Neural cell (in vitro differentiated cells): ENCODE results near the gene CTNNA2. TPM values are rescaled to one million over a fixed set of nuclear protein-coding genes. Genes with fewer than 3 reads are reported as not detected.
A peak's percentile ranks its signal among the peaks of the same experiment; 100 is the strongest.

Experiments
- H2AFZ ChIP-seq: fragments of 200-600, 300-800 bp; sonication (generic), shearing (Covaris generic); 2 replicates; pipeline ENCODE4 v1.6.0; 2014; ENCODE audit warnings: low read depth, mild to moderate bottlenecking, antibody characterized with exemption, low read length, moderate library complexity
- H3F3A ChIP-seq: fragments of 200-600 bp; shearing (Covaris generic); 2 replicates; pipeline ENCODE4 v1.6.1; 2016; ENCODE audit warnings: mild to moderate bottlenecking, moderate library complexity, mixed read lengths, antibody characterized with exemption, low read length; ENCODE audit not compliant: insufficient read depth, poor library complexity, severe bottlenecking
- H3K27ac ChIP-seq: fragments of 200-600, 300-800 bp; sonication (generic), shearing (Covaris generic); 2 replicates; pipeline ENCODE4 v1.5.1; 2014; ENCODE audit warnings: mild to moderate bottlenecking, low read length, moderate library complexity
- H3K27me3 ChIP-seq: fragments of 300-800, 200-600 bp; sonication (generic), shearing (Covaris generic); 2 replicates; pipeline ENCODE4 v1.6.0; 2014; ENCODE audit warnings: mild to moderate bottlenecking, low read depth, low read length, moderate library complexity; ENCODE audit not compliant: insufficient read depth
- H3K36me3 ChIP-seq: fragments of 300-800, 200-600 bp; sonication (generic), shearing (Covaris generic); 2 replicates; pipeline ENCODE4 v1.5.1; 2014; ENCODE audit warnings: mild to moderate bottlenecking, antibody characterized with exemption, low read length, moderate library complexity; ENCODE audit not compliant: insufficient read depth
- H3K4me2 ChIP-seq: fragments of 300-800, 200-600 bp; sonication (generic), shearing (Covaris generic); 2 replicates; pipeline ENCODE4 v1.6.0; 2014; ENCODE audit warnings: mild to moderate bottlenecking, low read length
- H3K4me3 ChIP-seq: fragments of 300-800, 200-600 bp; sonication (generic), shearing (Covaris generic); 2 replicates; pipeline ENCODE4 v1.5.1; 2014; ENCODE audit warnings: mild to moderate bottlenecking, low read length, moderate library complexity
- H3K79me2 ChIP-seq: fragments of 200-600 bp; shearing (Covaris generic); replicated peaks from 2 replicates; pipeline ENCODE4 v1.6.0; 2014; ENCODE audit warnings: mild to moderate bottlenecking, low read length, moderate library complexity; ENCODE audit not compliant: insufficient read depth
- H3K9ac ChIP-seq: fragments of 300-800, 200-600 bp; sonication (generic), shearing (Covaris generic); 2 replicates; pipeline ENCODE4 v1.6.1; 2016; ENCODE audit warnings: mild to moderate bottlenecking, low read length, mixed read lengths
- H3K9me2 ChIP-seq: fragments of 200-600 bp; shearing (Covaris generic); 2 replicates; pipeline ENCODE4 v1.6.1; 2016; ENCODE audit warnings: mild to moderate bottlenecking, low read length, mixed read lengths; ENCODE audit not compliant: insufficient read depth
- H3K9me3 ChIP-seq: fragments of 200-600, 300-800 bp; sonication (generic), shearing (Covaris generic); 2 replicates; pipeline ENCODE4 v1.6.1; 2016; ENCODE audit warnings: mild to moderate bottlenecking, mixed run types, low read length, moderate library complexity, mixed read lengths
- H4K20me1 ChIP-seq: fragments of 200-600 bp; shearing (Covaris generic); 2 replicates; pipeline ENCODE4 v1.6.1; 2016; ENCODE audit warnings: mild to moderate bottlenecking, mixed run types; ENCODE audit not compliant: insufficient read depth
- CTCF ChIP-seq: fragments of 450-650 bp; IDR thresholded peaks from 2 replicates; pipeline ENCODE4 v1.5.1; 2014; ENCODE audit warnings: antibody characterized with exemption, mild to moderate bottlenecking, moderate library complexity; ENCODE audit not compliant: poor library complexity, severe bottlenecking
- EP300 ChIP-seq: fragments of 450-650 bp; conservative IDR thresholded peaks from 2 replicates; pipeline ENCODE4 v1.6.1; 2014; ENCODE audit warnings: antibody characterized with exemption, mild to moderate bottlenecking, moderate library complexity; ENCODE audit not compliant: poor library complexity, severe bottlenecking
- EZH2 ChIP-seq: fragments of 200-600, 300-800 bp; shearing (Covaris generic), sonication (generic); IDR thresholded peaks from 2 replicates; pipeline ENCODE4 v1.6.1; 2014; ENCODE audit warnings: antibody characterized with exemption, low read length, borderline replicate concordance, mild to moderate bottlenecking; ENCODE audit not compliant: insufficient read depth, poor library complexity, severe bottlenecking
- MXI1 ChIP-seq: fragments of 450-650 bp; conservative IDR thresholded peaks from 2 replicates; pipeline ENCODE4 v1.6.1; 2014; ENCODE audit warnings: antibody characterized with exemption, mild to moderate bottlenecking; ENCODE audit not compliant: poor library complexity, severe bottlenecking
- POLR2AphosphoS5 ChIP-seq: IDR thresholded peaks from 2 replicates; pipeline ENCODE4 v1.6.1; 2012
- RAD21 ChIP-seq: fragments of 450-650 bp; conservative IDR thresholded peaks from 2 replicates; pipeline ENCODE4 v1.6.1; 2014; ENCODE audit warnings: antibody characterized with exemption, mild to moderate bottlenecking, moderate library complexity
- REST ChIP-seq: IDR thresholded peaks from 2 replicates; pipeline ENCODE4 v1.6.1; 2012; ENCODE audit warnings: borderline replicate concordance
- SMC3 ChIP-seq: fragments of 450-650 bp; conservative IDR thresholded peaks from 2 replicates; pipeline ENCODE4 v1.6.1; 2014; ENCODE audit warnings: antibody characterized with exemption, mild to moderate bottlenecking, moderate library complexity; ENCODE audit not compliant: poor library complexity
- TAF1 ChIP-seq: IDR thresholded peaks from 2 replicates; pipeline ENCODE4 v1.6.1; 2012; ENCODE audit warnings: low read depth
- polyA plus RNA-seq: library from polyadenylated mRNA; depleted of rRNA; stranded (reverse); fragments of >200 nt; gene quantifications from 2 replicates; pipeline ENCODE4 v1.2.3, GENCODE V29; 2014

CTNNA2 gene
- polyA plus RNA-seq, 1 donor from 2014 or later: 194 TPM

GRCh38 chr2:80071941-80072340, 559.1 kb downstream of the CTNNA2 start:
- Histone ChIP-seq H3K36me3 (no peaks in the 10 kb centered on the region), H3F3A (no peaks in the 10 kb centered on the region), H3K9ac (no peak overlapping the region), H2AFZ (no peak overlapping the region), H4K20me1 (no peaks in the 10 kb centered on the region), H3K27ac (no peak overlapping the region), H3K79me2 (no peaks in the 10 kb centered on the region), H3K4me3 (no peak overlapping the region), H3K27me3 (no peaks in the 10 kb centered on the region), H3K4me2 (no peak overlapping the region), H3K9me2 (no peaks in the 10 kb centered on the region), H3K9me3 (no peaks in the 10 kb centered on the region)
- TF ChIP-seq EP300 (no peak), EZH2 (no peak), REST (no peak), TAF1 (no peak), CTCF (no peak), MXI1 (no peak), SMC3 (no peak), POLR2AphosphoS5 (no peak), RAD21 (no peak)

GRCh38 chr2:80073134-80073561, 560.3 kb downstream of the CTNNA2 start:
- Histone ChIP-seq H3K27me3 (no peaks in the 10 kb centered on the region), H3K4me3 (no peak overlapping the region), H3K9me2 (no peaks in the 10 kb centered on the region), H4K20me1 (no peaks in the 10 kb centered on the region), H2AFZ (no peak overlapping the region), H3K4me2 (no peak overlapping the region), H3K9me3 (no peaks in the 10 kb centered on the region), H3K27ac (no peak overlapping the region), H3K9ac (no peak overlapping the region), H3K36me3 (no peaks in the 10 kb centered on the region), H3K79me2 (no peaks in the 10 kb centered on the region), H3F3A (no peaks in the 10 kb centered on the region)
- peak; percentile 81 for TF ChIP-seq RAD21
- no peak for TF ChIP-seq MXI1
- TF ChIP-seq CTCF: peak; percentile 82
- TF ChIP-seq SMC3: peak; percentile 82
